Kidney tubule cell (primary cell): ENCODE data around the gene RIBC2.
"Not testable (repeated sequence)": the region's sequence is repeated elsewhere in the genome, so short reads cannot be mapped to it uniquely, and the experiment has no call there.

ENCODE experiments used
- DNase-seq: peaks from one replicate; pipeline ENCODE4 v3.0.0-alpha.2; 2018; ENCODE audit warnings: low spot score

RIBC2 gene

DNA sequence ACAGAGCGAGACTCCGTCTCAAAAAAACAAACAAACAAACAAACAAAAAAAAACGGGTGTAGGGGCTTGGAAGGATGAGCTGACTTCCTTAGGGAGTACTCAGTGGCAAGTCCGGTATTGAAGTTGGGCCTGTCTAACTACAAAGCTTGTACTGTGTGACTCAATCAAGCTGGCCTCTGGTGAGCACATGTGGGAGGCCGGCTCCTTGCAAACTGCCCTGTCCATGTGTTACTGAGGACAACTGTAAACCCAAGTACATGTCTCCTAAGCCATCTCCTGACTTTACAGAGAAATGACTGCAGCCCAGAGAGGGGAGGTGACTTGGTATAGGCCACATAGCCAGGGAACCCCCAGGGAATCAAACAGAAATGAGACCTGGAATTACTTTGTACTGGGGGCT, 11.6 kb downstream of the RIBC2 start:
- no peak for DNase-seq

- DNase-seq: no peak
Measured at GRCh38 chr22:45425531-45426265, 12.2 kb downstream of the RIBC2 start.

DNA sequence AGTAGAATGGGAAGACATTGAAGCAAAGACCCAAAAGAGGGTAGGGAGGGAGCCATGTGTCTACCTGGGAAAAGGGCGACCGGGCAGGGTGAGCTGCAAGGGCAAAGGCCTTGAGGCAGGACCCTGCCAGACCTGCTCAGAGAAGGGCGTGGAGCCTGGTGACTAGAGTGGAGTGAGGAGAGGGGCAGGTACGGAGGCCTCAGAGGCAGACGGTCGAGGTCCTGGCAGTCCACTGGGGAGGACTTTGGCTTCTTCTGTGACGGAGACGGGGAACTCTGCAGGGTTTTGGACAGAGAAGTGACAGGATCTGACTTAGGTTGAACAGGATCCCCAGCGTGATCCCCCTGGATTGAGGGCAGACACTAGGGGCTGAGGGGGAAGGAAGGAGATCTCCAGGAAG, 12.9 kb downstream of the RIBC2 start:
- DNase-seq: no peak

DNA sequence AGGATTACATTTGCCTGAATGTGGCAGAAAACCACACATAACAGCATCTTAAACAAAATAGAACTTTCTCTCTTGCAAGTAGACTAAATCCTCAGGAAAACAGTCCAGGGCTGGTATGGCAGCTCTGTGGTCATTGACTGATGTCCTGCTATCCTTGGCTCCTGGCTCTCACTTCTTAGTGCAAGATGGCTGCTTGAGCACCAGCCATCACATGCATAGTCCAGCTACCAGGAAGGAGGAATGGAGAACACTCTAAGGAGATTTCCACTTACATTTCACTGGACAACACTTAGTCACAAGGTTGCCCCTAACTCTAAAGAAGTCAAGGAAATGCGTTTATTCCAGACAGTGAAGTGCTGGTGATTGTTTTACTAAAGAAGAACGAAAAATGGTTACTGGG, 13.6 kb downstream of the RIBC2 start:
- DNase-seq: no peak

DNA sequence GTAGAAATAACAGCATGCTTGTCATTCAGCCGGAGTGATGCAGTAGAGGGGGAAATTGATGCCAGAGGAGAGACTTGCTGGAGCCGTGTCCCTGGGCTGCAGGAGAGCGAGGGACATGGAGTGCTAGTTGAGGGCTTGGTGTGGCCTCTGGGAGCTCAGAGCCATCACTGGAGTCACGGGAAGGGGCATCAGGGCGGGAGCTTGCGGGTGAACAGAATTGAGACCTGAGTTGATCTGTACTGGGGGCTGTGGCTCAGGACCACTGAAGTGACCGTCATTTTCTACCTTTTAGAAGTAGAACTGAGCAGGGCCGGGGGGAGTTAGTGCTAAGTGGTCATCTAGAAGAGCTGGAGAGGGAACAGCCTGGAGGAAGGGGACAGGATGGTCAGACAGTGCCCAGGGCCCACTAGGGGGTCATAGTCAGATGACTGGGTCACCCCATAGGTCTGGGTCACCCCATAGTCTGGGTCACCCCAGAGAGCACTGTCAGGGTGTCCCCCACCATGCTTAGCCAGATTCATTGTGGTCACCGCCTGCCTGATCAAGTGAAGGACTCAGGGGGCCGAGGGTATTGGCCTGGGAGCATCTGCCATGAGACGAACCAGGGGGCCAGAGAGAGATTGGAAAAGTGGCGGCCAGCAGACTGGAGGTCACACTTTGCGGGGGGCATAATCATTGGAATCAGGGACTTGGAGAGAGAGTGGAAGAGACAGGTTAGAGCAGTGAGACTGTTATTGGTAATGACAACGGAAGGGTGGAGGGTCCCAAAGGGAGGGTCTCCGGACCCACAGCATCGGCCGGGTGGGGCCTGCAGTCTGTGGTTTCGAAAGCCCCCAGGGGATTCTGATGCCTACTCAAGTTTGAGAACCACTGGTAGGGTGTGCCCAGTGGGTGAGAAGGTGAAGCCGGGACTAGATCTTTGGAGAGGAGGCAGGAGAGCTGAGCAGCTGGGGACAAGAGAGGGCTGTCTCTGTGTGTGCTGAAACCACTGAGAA, 15.2 kb downstream of the RIBC2 start:
- no peak for DNase-seq

DNA sequence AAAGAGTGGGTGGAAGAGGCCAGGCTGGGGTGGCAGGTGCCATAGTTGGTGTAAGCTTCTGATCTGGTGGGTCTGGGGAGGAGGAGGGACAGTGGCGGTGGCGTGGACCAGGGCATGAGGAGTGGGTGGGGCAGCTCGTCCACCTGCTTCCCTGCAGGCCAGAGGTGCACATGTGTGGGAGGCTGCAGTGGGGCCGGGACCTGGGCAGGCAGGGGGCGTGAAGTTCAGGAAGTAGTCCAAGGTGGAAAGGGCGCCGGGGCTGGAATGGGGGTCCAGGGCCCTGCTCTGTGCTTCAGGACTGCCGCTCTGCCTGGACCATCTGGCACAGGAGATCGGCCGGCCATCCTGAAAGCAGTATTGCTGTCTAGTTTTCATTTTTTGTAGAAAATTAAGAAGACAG, 15.9 kb downstream of the RIBC2 start:
- DNase-seq: no peak

GRCh38 chr22:45429981-45430775, 16.7 kb downstream of the RIBC2 start:
- no peak for DNase-seq

DNA sequence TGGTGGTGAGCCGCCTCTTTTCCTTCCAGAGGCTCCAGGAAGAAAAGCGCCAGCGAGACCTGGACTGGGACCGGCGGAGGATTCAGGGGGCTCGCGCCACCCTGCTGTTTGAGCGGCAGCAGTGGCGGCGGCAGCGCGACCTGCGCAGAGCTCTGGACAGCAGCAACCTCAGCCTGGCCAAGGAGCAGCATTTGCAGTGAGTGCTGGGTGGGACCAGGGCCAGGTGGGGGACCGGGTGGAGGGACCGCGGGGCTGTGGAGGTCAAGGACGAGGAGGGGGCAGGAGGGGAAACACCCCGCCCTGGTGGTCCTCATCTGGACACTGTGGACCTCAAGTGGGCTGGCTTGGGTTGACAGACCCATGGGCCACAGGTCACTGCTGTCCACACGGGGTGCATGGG, 17.4 kb downstream of the RIBC2 start:
- DNase-seq: no peak

GRCh38 chr22:45434981-45435380, 21.5 kb downstream of the RIBC2 start:
- DNase-seq: no peak

DNA sequence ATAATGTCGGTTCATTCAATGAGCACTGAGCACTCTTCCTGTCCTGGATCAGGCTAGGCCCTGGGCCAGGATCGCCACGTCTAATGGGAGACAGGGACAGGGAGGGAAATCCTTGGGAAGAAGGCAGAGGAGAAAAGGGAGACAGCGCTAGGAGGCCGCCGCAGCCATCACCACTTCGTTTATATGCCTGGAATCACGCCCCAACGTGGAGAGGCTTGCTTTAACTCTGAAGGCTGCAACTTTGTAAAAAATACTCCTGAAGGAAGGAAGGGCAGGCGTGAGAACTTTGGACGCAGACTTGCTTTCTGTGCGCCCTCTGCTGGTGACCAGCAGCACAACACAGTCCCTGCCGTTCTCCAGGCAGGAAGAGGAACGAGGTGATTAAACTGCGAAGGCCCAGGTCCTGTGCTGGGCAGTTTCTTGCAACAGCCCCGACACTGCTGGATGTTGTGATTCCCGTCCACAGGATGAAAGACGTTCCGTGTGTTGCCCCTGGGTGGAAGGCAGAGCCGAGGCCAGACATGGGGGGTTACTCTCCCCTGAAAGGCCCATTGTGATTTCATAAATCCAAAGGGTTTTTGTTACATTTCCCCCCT, 22.1 kb downstream of the RIBC2 start:
- DNase-seq: peak; percentile 83

DNA sequence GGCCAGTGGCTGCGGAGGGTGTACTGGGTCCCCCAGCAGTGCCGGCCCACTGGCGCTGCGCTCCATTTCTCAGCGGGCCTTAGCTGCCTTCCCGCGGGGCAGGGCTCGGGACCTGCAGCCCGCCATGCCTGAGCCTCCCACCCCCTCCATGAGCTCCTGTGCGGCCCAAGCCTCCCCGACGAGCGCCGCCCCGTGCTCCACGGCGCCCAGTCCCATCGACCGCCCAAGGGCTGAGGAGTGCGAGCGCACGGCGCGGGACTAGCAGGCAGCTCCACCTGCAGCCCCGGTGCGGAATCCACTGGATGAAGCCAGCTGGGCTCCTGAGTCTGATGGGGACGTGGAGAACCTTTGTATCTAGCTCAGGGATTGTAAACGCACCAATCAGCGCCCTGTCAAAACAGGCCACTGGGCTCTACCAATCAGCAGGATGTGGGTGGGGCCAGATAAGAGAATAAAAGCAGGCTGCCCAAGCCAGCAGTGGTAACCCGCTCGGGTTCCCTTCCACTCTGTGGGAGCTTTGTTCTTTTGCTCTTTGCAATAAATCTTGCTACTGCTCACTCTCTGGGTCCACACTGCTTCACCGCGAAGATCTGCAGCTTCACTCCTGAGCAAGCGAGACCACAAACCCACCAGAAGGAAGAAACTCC, 23.5 kb downstream of the RIBC2 start:
- not testable (repeated sequence) for DNase-seq

DNA sequence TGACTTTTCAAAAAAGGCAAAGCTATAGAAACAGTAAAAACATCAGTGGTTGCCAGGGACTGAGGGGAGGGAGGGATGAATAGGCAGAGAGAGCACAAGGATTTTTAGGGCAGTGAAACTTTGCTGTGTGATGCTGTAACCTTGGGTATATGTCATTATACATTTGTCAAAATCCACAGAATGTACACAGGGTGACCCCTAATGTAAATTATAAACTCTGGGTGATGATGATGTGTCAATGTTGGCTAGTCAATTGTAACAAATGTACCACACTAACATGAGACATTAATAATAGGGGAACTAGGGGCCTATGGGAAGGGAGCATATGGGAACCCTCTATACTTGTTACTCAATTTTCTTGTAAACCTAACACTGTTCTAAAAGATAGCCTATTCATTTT, 24.8 kb downstream of the RIBC2 start:
- no peak for DNase-seq

DNA sequence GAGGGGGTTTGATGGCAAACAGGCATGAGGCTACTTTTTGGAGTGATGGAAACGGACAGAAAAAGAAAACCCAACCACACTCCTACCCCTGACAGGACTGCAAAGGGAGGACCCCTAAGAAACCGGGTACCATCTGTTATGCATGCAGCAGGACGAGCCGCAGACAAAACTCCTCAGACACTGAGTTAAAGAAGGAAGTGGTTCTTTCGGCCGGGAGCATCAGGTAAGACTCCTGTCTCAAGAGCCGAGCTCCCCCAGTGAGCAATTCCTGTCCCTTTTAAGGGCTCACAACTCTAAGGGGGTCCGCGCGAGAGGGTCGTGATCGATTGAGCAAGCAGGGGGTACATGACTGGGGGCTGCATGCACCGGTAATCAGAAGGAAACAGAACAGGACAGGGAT, 27.2 kb downstream of the RIBC2 start:
- DNase-seq: not testable (repeated sequence)

DNA sequence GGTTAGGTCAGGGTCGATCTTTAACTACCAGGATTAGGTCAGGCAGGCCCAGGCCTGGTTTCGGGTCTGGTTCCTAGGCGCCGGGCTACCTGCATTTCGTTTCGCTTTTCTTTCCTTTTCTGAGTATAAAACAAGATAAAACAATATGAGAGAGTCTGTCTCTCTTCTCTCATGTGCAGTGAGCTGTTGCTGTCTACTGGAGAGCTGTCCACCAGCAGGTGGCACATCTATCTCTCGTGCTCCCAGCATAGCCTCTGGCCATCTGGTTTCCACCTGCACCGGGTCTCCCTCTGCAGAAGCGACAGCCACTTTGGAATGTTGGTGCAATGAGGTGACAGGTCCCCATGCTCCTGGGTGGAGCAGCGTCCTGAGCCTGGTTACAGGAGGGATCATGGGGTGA, 27.6 kb downstream of the RIBC2 start:
- peak; percentile 62 for DNase-seq

DNA sequence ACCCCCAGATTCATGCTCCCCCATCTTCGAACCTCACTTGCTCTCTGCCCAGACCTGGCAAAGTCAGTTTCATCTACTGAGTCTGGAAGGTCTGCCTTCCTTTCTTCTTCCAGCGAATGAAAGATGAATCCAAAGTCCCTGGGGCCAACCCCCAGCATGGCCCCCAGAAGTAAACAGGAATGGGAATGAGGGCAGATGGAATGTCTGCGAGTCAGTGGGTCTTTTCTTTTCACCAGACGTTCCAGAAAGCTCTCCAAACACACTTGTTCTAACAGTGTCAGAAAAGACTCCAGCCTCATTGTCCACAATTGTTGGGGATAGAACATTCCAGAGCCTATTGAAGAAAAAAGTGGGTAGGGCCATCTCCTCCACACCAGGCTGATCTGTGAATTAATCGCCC, 28.6 kb downstream of the RIBC2 start:
- no peak for DNase-seq

- no peak for DNase-seq
Measured at GRCh38 chr22:45444168-45444567, 30.7 kb downstream of the RIBC2 start.

DNA sequence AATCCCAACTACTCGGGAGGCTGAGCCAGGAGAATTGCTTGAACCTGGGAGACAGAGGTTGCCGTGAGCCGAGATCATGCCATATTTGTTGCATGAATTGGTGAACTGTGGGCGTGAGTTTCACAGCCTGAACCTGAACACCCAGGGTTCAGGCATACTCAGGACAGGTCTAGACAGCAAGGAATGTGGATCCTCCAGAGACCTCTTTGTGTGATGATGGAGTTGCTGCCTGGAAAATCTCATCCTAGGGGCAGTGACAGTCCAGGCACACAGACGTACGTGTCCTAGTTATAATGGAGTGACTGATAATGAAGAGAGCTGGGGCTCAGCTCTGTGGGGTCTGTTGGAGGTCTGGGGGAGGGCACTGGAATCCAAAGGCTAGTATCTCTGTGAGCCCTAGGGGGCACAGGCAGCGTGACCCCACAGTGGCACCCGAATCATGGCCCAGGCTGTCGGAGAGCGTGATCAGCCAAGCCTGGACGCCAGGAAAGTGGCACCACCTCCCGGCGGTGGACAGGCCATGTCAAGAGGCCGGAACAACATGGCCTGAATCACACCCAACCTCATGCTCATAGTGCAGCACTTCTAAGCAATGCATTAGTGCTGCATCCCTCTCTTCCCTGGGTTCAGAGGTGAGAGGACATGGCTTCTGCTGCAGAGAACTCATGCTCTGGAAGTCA, 31.7 kb downstream of the RIBC2 start:
- DNase-seq: no peak

GRCh38 chr22:45446216-45446615, 32.7 kb downstream of the RIBC2 start:
- no peak for DNase-seq

GRCh38 chr22:45447596-45447995, 34.1 kb downstream of the RIBC2 start:
- DNase-seq: not testable (repeated sequence)

GRCh38 chr22:45448431-45448830, 34.9 kb downstream of the RIBC2 start:
- no peak for DNase-seq

GRCh38 chr22:45449442-45449841, 35.9 kb downstream of the RIBC2 start:
- DNase-seq: not testable (repeated sequence)
